ENCODE results near the gene MYL7. TPM values are rescaled to one million over a fixed set of nuclear protein-coding genes. Genes with fewer than 3 reads are reported as not detected.
A peak's percentile ranks its signal among the peaks of the same experiment; 100 is the strongest.

Gene MYL7
- total and polyA plus RNA-seq, 2 of the 13 experiments (the other 11 are each of a cell fraction or from before 2014, with no cell fraction given): 1.8 TPM; not detected in 1

DNA sequence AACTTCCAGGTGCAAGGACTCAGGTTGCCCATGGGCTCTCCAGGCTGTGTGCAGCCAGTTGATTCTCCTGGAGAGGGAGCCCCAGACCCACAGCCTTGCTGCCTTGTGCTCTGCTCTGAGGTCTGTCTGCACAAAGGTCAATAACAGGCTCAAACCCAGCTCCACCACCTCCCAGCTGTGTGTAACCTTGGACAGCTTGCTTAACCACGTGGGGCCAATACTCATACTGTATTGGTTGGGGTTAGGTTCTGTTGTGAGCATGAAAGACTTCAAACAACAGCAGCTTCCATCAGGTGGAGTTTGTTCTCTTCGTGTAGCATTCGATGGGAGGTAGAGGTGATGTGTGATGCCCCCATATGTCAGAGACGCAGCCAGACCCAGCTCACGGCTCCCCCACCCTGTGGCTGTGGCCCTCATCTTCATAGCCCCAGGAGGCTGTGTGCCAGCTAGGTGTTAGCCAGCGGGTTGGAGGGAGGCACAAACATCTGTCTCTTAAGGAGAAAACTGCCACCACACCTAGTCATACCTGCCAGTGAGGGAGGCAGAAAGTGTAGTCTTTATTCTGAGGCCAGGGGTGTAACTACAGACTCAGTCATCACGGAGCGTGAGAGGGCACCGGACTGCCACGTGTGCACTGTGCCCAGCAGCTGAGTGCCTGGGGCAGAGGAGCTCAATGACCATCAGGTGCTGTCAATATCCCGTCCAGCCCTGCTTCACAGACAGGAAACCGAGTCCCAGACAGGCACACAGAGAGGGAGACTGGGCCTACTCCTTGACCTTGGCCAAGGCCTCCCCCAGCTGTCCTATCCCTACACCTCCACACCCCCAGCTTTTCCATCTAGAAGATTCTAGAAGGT is 9.7 kb downstream of the MYL7 start (continued):
- TF ChIP-seq, protein P1, sequence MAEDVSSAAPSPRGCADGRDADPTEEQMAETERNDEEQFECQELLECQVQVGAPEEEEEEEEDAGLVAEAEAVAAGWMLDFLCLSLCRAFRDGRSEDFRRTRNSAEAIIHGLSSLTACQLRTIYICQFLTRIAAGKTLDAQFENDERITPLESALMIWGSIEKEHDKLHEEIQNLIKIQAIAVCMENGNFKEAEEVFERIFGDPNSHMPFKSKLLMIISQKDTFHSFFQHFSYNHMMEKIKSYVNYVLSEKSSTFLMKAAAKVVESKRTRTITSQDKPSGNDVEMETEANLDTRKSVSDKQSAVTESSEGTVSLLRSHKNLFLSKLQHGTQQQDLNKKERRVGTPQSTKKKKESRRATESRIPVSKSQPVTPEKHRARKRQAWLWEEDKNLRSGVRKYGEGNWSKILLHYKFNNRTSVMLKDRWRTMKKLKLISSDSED (CRISPR knock-in tag; IDR thresholded peaks at IDR 0.05): no peak
- peak; percentile 64; the same call in 1 of the 2 replicates for TF ChIP-seq KDM3A (CRISPR knock-in tag; IDR thresholded peaks at IDR 0.05; ENCODE audit: low read depth)
- TF ChIP-seq NFKBIZ (CRISPR knock-in tag; IDR thresholded peaks at IDR 0.05): no peak
- no peak for TF ChIP-seq MXD4 (CRISPR knock-in tag; IDR thresholded peaks at IDR 0.05)
- TF ChIP-seq NCOA1 (CRISPR knock-in tag; IDR thresholded peaks at IDR 0.05): no peak
- peak; percentile 48; the same call in 1 of the 2 replicates for TF ChIP-seq ZFP90 (CRISPR knock-in tag; IDR thresholded peaks at IDR 0.05; ENCODE audit: borderline replicate concordance)
- no peak for TF ChIP-seq ZNF547 (CRISPR knock-in tag; IDR thresholded peaks at IDR 0.05)
- TF ChIP-seq, protein P2, sequence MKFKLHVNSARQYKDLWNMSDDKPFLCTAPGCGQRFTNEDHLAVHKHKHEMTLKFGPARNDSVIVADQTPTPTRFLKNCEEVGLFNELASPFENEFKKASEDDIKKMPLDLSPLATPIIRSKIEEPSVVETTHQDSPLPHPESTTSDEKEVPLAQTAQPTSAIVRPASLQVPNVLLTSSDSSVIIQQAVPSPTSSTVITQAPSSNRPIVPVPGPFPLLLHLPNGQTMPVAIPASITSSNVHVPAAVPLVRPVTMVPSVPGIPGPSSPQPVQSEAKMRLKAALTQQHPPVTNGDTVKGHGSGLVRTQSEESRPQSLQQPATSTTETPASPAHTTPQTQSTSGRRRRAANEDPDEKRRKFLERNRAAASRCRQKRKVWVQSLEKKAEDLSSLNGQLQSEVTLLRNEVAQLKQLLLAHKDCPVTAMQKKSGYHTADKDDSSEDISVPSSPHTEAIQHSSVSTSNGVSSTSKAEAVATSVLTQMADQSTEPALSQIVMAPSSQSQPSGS (CRISPR knock-in tag; IDR thresholded peaks at IDR 0.05): peak; percentile 53; the same call in 1 of the 2 replicates
- no peak for TF ChIP-seq KDM6A (CRISPR knock-in tag; IDR thresholded peaks at IDR 0.05; ENCODE audit: low read depth)
- TF ChIP-seq ZNF780A (CRISPR knock-in tag; IDR thresholded peaks at IDR 0.05): no peak
- peak; percentile 41; the same call in 1 of the 2 replicates for TF ChIP-seq ZKSCAN8 (CRISPR knock-in tag; IDR thresholded peaks at IDR 0.05; ENCODE audit: borderline replicate concordance)
- TF ChIP-seq CEBPG (CRISPR knock-in tag; IDR thresholded peaks at IDR 0.05): peak; percentile 58
- TF ChIP-seq SOX13 (IDR thresholded peaks at IDR 0.05): no peak
- TF ChIP-seq SOX13 (CRISPR knock-in tag; conservative IDR thresholded peaks at IDR 0.05 in 1 of 2, IDR thresholded peaks at IDR 0.05 in 1 of 2): peak in 1 of 2 experiments; percentile 17; a peak in 1 of 4 replicates
- TF ChIP-seq CREB1 (IDR thresholded peaks at IDR 0.05): no peak
- no peak for TF ChIP-seq CREB1 (CRISPR knock-in tag; IDR thresholded peaks at IDR 0.05)
- TF ChIP-seq XRCC5 (optimal IDR thresholded peaks at IDR 0.05; ENCODE audit: low read length): peak; percentile 86
- no peak for TF ChIP-seq JUNB (CRISPR knock-in tag; IDR thresholded peaks at IDR 0.05; ENCODE audit: borderline replicate concordance)
- TF ChIP-seq ZFP1 (CRISPR knock-in tag; IDR thresholded peaks at IDR 0.05): no peak
- TF ChIP-seq, protein P3, sequence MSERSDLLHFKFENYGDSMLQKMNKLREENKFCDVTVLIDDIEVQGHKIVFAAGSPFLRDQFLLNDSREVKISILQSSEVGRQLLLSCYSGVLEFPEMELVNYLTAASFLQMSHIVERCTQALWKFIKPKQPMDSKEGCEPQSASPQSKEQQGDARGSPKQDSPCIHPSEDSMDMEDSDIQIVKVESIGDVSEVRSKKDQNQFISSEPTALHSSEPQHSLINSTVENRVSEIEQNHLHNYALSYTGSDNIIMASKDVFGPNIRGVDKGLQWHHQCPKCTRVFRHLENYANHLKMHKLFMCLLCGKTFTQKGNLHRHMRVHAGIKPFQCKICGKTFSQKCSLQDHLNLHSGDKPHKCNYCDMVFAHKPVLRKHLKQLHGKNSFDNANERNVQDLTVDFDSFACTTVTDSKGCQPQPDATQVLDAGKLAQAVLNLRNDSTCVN (CRISPR knock-in tag; IDR thresholded peaks at IDR 0.05; ENCODE audit: borderline replicate concordance): no peak
- peak; percentile 48 for TF ChIP-seq ZNF205 (CRISPR knock-in tag; IDR thresholded peaks at IDR 0.05)
- TF ChIP-seq, protein P4, sequence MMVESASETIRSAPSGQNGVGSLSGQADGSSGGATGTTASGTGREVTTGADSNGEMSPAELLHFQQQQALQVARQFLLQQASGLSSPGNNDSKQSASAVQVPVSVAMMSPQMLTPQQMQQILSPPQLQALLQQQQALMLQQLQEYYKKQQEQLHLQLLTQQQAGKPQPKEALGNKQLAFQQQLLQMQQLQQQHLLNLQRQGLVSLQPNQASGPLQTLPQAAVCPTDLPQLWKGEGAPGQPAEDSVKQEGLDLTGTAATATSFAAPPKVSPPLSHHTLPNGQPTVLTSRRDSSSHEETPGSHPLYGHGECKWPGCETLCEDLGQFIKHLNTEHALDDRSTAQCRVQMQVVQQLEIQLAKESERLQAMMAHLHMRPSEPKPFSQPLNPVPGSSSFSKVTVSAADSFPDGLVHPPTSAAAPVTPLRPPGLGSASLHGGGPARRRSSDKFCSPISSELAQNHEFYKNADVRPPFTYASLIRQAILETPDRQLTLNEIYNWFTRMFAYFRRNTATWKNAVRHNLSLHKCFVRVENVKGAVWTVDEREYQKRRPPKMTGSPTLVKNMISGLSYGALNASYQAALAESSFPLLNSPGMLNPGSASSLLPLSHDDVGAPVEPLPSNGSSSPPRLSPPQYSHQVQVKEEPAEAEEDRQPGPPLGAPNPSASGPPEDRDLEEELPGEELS (CRISPR knock-in tag; IDR thresholded peaks at IDR 0.05): peak; percentile 68; the same call in 1 of the 2 replicates
- peak; percentile 93 for TF ChIP-seq HNF4A (CRISPR knock-in tag; IDR thresholded peaks at IDR 0.05)
- 0 out of 2 replicates have a peak, but pooled peaks have one; percentile 4 for TF ChIP-seq EED (CRISPR knock-in tag; IDR thresholded peaks at IDR 0.05)
- peak; percentile 39; the same call in 1 of the 2 replicates for TF ChIP-seq NFKB2 (CRISPR knock-in tag; IDR thresholded peaks at IDR 0.05; ENCODE audit: borderline replicate concordance)
- peak; percentile 58 to 67; a peak in 3 of 4 replicates for TF ChIP-seq NR2F1 (CRISPR knock-in tag; IDR thresholded peaks at IDR 0.05)
